Breast epithelium (tissue), 4 donors: ENCODE measurements around the gene ERF. TPM values are rescaled to one million over a fixed set of nuclear protein-coding genes. Genes with fewer than 3 reads are reported as not detected.

Source experiments
- DNase-seq, 2 donors: peaks; one replicate each; pipeline ENCODE4 v3.0.0-alpha.2; 2019; ENCODE audit warnings: low spot score in 2 of 2
- H3K27ac ChIP-seq, 2 donors: fragments of 200-600 bp; sonication (generic) in 1 of 2; one replicate each; pipeline ENCODE4 v1.5.1; 2016 to 2019; ENCODE audit warnings: mild to moderate bottlenecking in 1 of 2
- H3K27me3 ChIP-seq, 2 donors: fragments of 200-600 bp; sonication (generic) in 1 of 2; one replicate each; pipeline versions ENCODE4 v1.5.1 to v1.6.0; 2017 to 2019; ENCODE audit warnings: control low read depth in 1 of 2, mild to moderate bottlenecking in 1 of 2
- H3K36me3 ChIP-seq: fragments of 200-600 bp; one replicate; pipeline ENCODE4 v1.5.1; 2019
- H3K4me1 ChIP-seq, 2 donors: fragments of 200-600 bp; sonication (generic); one replicate each; pipeline ENCODE4 v1.5.1; 2016 to 2019; ENCODE audit warnings: control low read depth in 1 of 2
- H3K4me3 ChIP-seq, 3 donors: fragments of 200-600 bp; sonication (generic); 1 replicate in 2 of 3; 2 replicates in 1 of 3; pipeline ENCODE4 v1.5.1; 2016 to 2019; ENCODE audit warnings: mild to moderate bottlenecking in 3 of 3, moderate library complexity in 2 of 3
- H3K9me3 ChIP-seq, 2 donors: fragments of 200-600 bp; sonication (generic) in 1 of 2; one replicate each; pipeline ENCODE4 v1.5.1; 2016 to 2019; ENCODE audit warnings: control low read depth in 1 of 2
- POLR2A ChIP-seq: fragments of 450-650 bp; IDR thresholded peaks from one replicate; pipeline ENCODE4 v1.6.1; 2016; ENCODE audit warnings: antibody characterized with exemption, mild to moderate bottlenecking, moderate library complexity
- POLR2AphosphoS5 ChIP-seq, 3 donors: sonication (generic); formaldehyde crosslinking; IDR thresholded peaks; one replicate each; pipeline ENCODE4 v1.6.1; 2017; ENCODE audit warnings: antibody characterized with exemption in 3 of 3
- intact Hi-C: fragments of 100-400 bp; cut with DNase I; formaldehyde crosslinking; loops from one replicate; pipeline ENCODE4 v1.15.1; 2023; ENCODE audit warnings: low total_unique reads
- total RNA-seq, 3 donors: library from RNA; depleted of rRNA; stranded (reverse); fragments of >200 nt; gene quantifications; one replicate each; pipeline ENCODE4 v1.1.0, GENCODE V29; 2016
- TF ChIP-seq, protein P1 (sequence below), 3 donors: fragments of 450-650 bp; IDR thresholded peaks; one replicate each; pipeline ENCODE4 v1.5.1; 2016 to 2017; ENCODE audit warnings: antibody characterized with exemption in 3 of 3, mild to moderate bottlenecking in 3 of 3, moderate library complexity in 3 of 3

The ERF gene
- total RNA-seq, 3 donors from 2014 or later = 11.4 to 38.6 (median 24.3) TPM

DNA sequence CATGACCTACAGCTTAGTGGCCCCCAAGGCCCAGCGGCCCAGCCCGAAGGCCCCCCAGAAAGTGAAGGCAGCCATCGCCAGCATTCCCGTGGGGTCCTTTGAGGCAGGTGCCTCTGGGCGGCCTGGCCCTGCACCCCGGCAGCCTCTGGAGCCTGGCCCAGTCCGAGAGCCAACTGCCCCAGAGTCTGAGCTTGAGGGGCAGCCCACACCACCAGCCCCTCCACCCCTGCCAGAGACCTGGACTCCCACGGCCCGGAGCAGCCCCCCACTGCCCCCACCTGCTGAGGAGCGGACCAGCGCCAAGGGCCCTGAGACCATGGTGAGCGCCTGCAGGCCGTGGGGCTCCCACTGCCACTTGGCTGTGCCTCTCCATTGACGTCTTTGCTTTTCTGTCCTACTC lies 38.0 kb upstream of the ERF start:
- Histone ChIP-seq H3K4me3 (no peak overlapping the region), H3K27ac (no peak overlapping the region), H3K4me1 (no peaks in the 10 kb centered on the region), H3K9me3 (no peaks in the 10 kb centered on the region), H3K36me3 (no peaks in the 10 kb centered on the region), H3K27me3 (no peaks in the 10 kb centered on the region)
- TF ChIP-seq, protein P1, sequence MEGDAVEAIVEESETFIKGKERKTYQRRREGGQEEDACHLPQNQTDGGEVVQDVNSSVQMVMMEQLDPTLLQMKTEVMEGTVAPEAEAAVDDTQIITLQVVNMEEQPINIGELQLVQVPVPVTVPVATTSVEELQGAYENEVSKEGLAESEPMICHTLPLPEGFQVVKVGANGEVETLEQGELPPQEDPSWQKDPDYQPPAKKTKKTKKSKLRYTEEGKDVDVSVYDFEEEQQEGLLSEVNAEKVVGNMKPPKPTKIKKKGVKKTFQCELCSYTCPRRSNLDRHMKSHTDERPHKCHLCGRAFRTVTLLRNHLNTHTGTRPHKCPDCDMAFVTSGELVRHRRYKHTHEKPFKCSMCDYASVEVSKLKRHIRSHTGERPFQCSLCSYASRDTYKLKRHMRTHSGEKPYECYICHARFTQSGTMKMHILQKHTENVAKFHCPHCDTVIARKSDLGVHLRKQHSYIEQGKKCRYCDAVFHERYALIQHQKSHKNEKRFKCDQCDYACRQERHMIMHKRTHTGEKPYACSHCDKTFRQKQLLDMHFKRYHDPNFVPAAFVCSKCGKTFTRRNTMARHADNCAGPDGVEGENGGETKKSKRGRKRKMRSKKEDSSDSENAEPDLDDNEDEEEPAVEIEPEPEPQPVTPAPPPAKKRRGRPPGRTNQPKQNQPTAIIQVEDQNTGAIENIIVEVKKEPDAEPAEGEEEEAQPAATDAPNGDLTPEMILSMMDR (IDR thresholded peaks at IDR 0.05) = no peak
- TF ChIP-seq POLR2AphosphoS5 (IDR thresholded peaks at IDR 0.05) (no peak), POLR2A (no peak)
- intact Hi-C loops = no loop called here
- no peak for DNase-seq

DNA sequence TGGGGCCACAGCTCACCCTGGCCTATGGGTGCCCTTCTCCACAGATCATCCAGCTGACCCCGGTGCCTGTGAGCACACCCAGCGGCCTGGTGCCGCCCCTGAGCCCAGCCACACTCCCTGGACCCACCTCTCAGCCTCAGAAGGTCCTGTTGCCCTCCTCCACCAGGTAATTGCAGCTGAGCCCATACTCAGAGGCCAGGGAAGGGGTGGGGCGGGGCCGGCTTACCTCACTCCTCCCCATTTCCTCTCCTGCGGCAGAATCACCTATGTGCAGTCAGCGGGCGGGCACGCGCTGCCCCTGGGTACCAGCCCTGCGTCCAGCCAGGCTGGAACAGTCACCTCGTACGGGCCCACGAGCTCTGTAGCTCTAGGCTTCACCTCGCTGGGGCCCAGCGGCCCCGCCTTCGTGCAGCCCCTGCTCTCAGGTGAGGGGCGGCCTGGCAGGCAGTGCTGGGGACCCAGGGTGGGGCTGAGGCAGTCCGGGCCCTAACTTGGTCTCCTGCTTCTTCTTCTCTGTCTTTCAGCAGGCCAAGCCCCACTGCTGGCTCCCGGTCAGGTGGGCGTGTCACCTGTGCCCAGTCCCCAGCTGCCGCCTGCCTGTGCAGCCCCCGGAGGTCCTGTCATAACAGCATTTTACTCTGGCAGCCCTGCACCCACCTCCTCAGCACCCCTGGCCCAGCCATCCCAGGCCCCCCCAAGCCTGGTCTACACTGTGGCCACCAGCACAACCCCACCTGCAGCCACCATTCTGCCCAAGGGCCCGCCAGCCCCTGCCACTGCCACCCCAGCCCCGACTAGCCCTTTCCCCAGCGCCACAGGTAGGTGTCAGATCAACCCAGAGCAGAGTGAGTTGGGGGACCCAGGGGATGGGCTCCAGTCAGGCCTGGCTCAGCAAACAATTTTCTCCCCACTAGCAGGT lies 37.4 kb upstream of the ERF start:
- no peak for DNase-seq
- intact Hi-C loops = no loop called here

DNA sequence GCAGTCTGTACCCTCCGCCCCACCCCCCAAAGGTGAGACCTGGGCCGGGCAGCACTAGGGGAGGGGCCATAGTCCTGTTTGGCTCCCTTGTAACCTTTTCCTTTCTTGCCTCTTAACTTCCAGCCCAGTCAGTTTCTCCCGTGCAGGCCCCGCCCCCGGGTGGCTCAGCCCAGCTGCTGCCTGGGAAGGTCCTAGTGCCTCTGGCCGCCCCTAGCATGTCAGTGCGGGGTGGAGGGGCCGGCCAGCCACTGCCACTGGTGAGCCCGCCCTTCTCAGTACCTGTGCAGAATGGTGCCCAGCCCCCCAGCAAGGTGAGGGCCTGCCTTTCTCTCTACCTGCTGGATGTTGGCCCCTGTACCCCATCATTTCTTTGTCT lies 36.5 kb upstream of the ERF start:
- no peak for DNase-seq
- no peaks in the 10 kb centered on the region for H3K27me3 ChIP-seq
- no peak overlapping the region for H3K27ac ChIP-seq
- no peaks in the 10 kb centered on the region for H3K36me3 ChIP-seq
- no peaks in the 10 kb centered on the region for H3K9me3 ChIP-seq
- no peaks in the 10 kb centered on the region for H3K4me1 ChIP-seq
- no peak for TF ChIP-seq POLR2AphosphoS5 (IDR thresholded peaks at IDR 0.05)
- TF ChIP-seq POLR2A = no peak
- TF ChIP-seq, protein P1 (IDR thresholded peaks at IDR 0.05) = no peak
- no peak overlapping the region for H3K4me3 ChIP-seq
- intact Hi-C loops = no loop called here

More for the DNA sequence above, 37.4 kb upstream of the ERF start:
- Histone ChIP-seq H3K27ac (peak overlapping the region in 1 of 2 donors; percentile 19), H3K9me3 (no peaks in the 10 kb centered on the region), H3K27me3 (no peaks in the 10 kb centered on the region), H3K36me3 (no peaks in the 10 kb centered on the region), H3K4me3 (no peak overlapping the region), H3K4me1 (no peaks in the 10 kb centered on the region)
- TF ChIP-seq POLR2A (no peak), POLR2AphosphoS5 (IDR thresholded peaks at IDR 0.05) (no peak)
- TF ChIP-seq, protein P1 (IDR thresholded peaks at IDR 0.05) = no peak

DNA sequence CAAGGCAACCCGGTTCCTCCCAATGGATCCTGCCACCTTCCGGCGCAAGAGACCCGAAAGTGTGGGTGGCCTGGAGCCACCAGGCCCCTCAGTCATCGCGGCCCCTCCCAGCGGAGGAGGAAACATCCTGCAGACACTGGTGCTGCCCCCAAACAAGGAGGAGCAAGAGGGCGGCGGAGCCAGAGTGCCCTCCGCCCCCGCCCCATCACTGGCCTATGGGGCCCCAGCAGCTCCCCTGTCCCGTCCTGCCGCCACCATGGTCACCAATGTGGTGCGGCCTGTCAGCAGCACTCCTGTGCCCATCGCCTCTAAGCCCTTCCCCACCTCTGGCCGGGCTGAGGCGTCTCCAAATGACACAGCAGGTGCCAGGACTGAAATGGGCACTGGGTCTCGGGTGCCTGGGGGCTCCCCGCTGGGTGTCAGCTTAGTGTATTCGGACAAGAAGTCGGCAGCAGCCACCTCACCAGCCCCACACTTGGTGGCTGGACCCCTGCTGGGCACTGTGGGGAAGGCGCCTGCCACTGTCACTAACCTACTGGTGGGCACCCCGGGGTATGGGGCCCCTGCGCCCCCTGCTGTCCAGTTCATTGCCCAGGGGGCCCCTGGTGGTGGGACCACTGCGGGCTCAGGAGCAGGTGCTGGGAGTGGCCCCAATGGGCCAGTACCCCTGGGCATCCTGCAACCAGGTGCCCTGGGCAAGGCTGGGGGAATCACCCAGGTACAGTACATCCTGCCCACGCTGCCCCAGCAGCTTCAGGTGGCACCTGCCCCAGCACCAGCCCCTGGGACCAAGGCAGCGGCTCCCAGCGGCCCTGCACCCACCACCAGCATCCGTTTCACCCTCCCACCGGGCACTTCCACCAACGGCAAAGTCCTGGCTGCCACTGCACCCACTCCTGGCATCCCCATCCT lies 35.9 kb upstream of the ERF start:
- no peak for TF ChIP-seq POLR2AphosphoS5 (IDR thresholded peaks at IDR 0.05)
- TF ChIP-seq, protein P1 (IDR thresholded peaks at IDR 0.05) = peak in 1 of 3 donors; percentile 32
- intact Hi-C loops = no loop called here
- Histone ChIP-seq H3K27me3 (no peaks in the 10 kb centered on the region), H3K4me1 (no peaks in the 10 kb centered on the region), H3K9me3 (no peaks in the 10 kb centered on the region), H3K36me3 (no peaks in the 10 kb centered on the region), H3K27ac (no peak overlapping the region), H3K4me3 (no peak overlapping the region)
- no peak for DNase-seq
